ENCODE data around the gene C5orf15.

DNA sequence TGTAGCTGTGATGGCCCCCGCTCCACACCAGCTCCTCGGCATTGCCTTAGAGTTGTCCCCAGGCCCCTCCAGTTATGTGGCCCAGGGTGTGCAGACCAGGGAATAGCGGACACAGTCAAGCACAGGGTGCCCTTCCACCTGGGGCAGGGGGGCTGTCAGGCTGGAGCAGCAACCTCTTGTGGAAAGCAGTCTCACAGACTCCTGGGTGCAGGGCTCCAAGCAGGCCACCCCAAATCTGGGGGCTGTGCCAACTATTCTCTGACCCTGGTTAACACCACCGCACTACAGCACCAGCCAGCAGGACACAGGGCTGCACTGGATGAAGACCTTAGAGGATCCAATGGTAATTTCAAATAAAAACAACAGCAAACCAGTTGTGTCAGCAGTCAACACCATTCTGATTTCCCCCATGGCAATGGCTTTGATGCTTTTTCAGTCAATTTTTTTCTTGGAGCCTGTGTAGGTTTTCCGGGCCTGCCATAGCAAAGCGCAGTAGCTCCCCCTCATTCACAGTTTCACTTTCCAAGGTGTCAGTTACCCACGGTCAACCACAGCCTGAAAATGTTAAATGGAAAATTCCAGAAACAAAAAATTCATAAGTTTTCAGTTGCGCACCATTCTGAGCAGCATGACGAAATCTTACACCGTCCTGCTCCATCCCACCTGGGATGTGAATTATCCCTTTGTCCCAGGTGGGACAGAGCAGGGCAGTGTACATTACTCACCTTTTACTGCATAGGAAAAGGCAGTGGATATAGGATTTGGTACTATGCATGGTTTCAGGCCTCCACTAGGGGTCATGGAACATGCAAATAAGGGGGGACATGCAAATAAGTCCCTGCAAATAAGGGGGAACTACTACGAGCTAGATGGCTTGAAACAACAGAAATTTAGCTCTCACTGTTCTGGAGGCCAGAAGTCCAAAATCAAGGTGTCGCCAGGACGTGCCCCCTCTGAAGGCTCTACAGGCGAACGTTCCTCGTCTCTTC, 49.0 kb downstream of the C5orf15 start:
- TF ChIP-seq EZH2phosphoT487 (IDR thresholded peaks at IDR 0.05; ENCODE audit: borderline replicate concordance, low read length) (no peak), EZH2 (IDR thresholded peaks at IDR 0.05; ENCODE audit: low read length, unreplicated experiment) (no peak)
